Measurements from ENCODE around the gene DOK7.

DOK7 gene

DNA sequence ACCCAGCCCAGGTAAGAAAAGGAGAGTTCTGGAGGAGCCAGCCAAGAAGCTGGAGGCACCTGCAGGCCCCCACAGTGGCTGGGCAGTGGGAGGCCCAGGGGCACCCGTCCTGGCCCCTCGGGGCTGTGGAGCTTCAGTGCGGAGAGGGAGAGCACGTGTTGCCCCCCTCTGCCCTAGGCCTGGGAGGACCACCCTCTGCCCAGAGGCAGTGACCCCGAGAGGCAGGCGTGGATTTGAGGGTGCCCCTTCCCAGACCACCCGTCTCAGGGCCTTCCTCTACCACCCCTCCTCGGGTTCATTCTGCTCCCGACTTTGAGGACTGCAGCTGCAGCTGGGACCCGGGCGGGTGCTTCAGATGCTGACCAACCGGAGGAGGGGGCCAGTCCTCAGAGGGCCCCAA lies 33.5 kb upstream of the DOK7 start:
- no peak for DNase-seq

GRCh38 chr4:3430524-3430923 lies 32.6 kb upstream of the DOK7 start:
- no peak for DNase-seq

- DNase-seq: no peak
These were observed 31.6 kb upstream of the DOK7 start for GRCh38 chr4:3431446-3431993.

DNA sequence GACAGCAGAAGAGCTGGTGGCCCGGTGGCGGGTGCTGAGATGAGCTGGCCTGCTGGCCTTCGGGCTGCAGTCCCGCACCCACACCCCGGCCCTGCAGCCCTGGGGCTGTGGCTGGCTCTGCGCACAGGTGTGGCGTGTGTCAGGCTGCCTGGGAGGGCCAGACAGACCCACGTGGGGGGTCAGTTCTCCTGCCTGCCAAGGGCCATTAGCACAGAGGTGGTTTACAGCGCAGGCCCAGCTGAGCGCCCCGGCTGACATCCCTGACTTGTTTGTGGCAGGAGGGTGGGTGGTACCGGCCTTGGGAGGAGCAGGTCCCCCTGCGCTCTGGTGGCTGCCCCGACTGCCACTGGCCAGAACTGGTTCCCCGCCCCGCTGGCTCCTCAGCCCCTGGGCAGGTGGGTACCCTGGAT lies 30.7 kb upstream of the DOK7 start:
- DNase-seq: no peak

DNA sequence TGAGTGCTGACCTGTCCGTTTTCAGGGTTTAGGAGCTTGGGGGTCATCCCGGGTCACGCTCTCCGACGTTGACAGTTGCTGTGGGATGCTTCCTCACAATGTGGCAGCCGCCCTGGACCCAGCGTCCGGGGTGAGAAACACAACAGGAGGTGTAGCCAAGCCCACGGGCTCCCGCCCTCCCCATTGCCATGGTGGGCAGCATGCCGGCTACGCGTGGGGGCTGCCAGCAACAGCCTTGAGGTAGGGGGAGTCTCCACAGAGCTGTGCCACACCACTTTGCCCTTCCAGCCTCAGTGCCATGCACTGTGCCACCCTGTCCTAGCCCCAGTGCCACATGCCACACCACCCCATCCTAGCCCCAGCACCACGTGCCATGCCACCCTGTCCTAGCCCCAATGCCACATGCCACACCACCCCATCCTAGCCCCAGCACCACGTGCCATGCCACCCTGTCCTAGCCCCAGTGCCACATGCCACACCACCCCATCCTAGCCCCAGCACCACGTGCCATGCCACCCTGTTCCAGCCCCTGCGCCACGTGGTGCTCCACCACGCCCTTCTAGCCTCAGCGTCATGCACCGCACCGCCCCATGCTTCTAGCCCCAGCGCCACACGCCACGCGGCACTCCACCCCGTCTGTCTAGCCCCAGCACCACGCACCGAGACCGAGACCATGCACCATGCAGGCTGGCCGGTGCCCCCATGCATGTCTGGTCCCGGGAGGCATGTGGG lies 29.8 kb upstream of the DOK7 start:
- no peak for DNase-seq

- no peak for DNase-seq
These were observed 28.0 kb upstream of the DOK7 start for GRCh38 chr4:3434881-3435685.

GRCh38 chr4:3435686-3435956 lies 27.5 kb upstream of the DOK7 start:
- DNase-seq: no peak

DNA sequence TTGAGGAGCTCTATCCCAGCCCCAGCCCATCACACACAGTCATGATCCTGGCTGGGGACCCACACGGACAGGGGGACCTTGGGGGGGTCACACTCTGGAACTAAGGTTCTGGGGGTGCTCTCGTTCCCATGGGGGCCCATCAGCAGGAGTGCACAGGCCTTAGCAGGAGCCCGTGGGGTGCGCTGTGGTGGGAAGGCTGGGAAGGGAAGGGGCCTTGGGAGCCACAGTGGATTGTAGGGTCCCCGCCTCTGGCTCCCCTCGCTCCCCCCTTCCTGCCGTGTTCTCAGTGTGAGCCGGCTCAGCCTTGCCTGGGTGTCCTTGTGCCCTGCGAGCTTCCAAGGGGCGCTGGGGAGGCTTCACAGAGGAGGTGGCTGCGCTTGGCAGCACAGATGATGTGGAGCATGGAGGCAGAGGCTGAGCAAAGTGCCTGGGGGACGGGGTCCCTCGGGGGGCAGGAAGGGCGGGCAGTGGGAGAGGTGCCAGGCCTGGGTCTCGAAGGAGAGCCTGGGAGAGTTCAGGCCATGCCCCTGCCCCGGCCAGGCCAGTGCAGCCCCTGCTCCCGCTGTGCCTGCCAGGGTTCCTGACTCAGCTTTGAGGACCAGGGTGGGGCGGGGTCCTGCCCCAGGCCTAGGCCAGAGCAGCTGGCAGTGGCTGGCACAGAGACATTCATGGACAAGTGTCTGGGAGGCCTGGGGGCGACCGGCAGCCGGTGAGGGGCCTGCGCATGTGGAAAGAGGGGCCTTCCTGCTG lies 26.9 kb upstream of the DOK7 start:
- DNase-seq: no peak

DNA sequence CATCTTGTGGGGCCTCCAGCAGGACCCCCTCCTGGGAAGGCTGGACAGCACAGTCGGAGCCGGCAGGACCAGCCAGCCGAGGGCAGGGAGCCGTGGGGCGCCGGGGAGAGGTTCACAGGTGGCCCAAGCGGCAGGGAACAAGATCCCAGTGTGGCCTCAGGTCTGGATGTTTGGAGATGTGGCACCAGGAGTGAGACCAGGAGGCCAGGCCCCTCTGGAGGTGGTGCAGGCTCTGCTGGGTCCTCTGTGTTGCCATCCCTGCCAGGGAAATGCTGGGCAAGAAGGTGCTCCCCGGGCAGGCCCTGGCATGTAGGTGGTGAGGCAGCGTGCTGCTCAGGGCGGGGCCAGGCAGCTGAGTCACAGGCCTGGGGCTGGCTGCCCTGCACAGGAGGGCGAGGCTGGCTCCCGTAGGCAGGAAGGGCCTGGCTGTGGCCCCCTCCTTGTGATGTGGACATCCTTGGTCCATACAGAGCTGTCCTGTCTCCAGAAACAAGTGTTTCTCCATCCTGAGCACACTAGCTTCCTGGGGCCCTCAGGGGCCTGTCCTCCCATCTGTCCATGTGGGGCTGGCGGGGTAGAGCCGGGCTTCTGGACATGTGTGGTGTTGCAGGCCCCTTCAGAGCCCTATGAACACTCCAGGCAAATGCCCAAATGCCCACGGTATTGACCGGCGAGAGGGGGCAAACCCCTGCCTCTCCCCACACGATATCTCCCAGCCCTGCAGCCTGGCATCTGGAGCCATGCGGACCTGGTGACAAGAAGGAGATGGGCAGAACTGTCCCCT lies 26.1 kb upstream of the DOK7 start:
- peak; percentile 44 for DNase-seq

DNA sequence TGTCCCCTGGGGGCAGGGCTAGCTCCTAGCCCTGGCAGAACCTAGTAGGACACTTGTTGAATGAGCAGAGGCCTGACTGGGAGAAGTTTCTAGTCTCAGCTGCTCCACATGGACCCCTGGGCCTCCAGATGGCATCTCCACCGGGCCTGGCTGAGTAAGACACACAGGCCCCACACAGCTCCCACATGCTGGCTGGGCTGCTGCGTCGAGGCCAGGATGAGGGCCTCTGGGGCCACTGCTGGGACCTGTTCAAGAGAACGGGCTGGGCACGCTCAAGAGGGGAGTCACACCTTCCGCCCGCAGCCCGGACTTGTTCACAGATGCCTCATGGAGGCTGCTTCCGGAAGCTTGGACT lies 25.5 kb upstream of the DOK7 start:
- DNase-seq: no peak

GRCh38 chr4:3437998-3438846 lies 24.9 kb upstream of the DOK7 start:
- no peak for DNase-seq

GRCh38 chr4:3438847-3439180 lies 24.3 kb upstream of the DOK7 start:
- no peak for DNase-seq

GRCh38 chr4:3439391-3439790 lies 23.7 kb upstream of the DOK7 start:
- no peak for DNase-seq

- no peak for DNase-seq
These were observed 23.1 kb upstream of the DOK7 start for GRCh38 chr4:3440011-3440410.

DNA sequence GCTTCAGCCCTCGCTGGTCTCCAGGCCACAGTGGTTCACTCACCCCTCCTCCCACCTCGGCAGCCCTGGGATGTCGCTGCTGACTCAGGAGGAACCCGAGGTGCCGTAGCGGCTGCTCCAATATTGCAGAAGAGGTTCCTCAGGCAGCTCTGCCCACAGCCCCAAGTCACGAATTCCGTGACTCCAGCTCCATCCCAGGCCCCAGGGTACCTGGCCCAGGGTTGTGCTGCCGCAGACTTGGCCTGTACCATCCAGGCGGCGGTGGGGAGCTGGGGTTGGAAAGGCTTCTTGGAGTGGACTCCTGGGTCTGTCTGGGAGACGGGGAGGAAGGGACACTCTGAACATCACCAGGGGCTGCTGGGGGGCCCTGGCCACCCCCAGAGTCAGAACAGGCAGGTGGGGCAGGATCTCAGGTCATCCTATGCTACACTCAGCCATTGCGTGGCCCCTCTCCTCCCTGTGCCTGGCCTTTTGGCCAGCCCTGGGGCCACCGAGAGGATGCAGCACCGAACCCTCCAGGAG lies 22.1 kb upstream of the DOK7 start:
- DNase-seq: no peak

DNA sequence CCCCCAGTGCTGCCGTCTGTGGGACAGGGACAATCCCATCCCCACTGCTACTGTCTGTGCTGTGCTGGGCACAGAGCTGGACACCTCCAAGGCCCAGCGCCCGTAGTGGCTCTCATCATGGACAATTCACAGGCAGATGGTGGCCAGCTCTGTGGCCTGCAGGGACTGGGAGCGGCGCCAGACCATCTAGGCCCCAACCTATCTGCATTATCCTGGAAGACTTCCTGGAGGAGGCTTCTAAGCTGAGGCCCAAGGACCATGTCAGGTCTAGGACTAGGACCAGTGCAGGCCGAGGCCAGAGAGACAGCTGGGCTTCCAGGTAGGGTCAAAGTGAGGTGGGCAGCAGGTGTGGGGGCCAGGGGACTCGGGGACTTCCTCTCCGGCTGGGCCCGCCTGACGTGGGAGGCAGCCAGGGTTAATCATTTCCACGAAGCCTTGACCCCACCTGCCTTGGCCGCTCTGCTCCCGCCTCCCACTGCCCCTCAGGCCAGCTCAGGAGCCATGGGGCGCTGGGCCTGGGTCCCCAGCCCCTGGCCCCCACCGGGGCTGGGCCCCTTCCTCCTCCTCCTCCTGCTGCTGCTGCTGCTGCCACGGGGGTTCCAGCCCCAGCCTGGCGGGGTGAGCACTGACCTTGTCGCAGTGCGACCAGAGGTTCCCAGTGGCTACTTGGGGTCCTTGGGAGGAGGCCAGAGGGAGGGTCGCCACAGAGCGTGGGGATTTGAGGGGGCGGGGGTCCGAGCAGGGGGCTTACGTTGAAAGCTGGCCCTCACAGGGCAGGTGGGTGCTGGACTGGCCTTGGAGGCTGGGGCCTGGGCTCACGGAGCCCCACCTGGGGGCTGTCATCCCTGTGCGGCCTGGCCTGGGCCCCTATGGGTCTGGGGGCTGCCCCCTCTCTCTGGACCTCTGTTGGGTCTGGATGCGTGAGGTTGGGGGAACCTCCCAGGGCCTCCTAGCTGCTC lies 21.3 kb upstream of the DOK7 start, which contains the start of gene HGFAC:
TSS of gene HGFAC (plus strand) at position 468 of the 959 bp plus-strand sequence. CDS start at position 502, 34 bp downstream.
- no peak for DNase-seq

GRCh38 chr4:3442460-3442958 lies 20.6 kb upstream of the DOK7 start:
- DNase-seq: no peak

DNA sequence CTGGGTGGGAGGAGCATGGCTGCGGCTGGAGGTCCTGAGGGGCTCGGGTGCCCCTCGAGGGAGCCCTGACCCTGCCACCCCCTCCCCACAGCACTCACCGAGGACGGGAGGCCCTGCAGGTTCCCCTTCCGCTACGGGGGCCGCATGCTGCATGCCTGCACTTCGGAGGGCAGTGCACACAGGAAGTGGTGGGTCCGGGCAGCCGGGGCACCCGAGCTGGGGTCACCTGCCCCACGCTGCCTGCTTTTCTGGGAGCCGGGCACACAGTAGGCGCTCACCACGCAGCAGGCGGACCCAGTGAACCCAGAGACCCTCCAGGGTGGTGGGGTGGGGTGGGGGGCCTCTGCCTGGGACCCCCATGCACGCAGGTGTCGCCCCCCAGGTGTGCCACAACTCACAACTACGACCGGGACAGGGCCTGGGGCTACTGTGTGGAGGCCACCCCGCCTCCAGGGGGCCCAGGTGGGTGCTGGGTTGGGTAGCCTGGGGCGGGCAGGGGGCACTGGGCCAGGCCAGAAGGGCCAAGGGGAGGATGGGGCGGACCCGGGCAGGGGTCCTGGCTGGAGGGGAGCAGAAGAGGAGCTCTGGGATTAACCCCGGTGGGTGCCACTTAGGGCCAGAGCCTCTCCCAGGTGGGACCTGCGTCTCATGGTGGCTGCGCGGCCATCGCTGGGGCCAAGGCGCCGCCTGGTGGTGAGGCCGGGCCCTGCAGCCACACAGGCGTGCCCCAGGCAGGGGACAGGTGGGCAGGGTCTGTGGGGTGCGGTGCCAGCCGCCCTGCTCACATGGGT lies 20.0 kb upstream of the DOK7 start:
- DNase-seq: no peak

DNA sequence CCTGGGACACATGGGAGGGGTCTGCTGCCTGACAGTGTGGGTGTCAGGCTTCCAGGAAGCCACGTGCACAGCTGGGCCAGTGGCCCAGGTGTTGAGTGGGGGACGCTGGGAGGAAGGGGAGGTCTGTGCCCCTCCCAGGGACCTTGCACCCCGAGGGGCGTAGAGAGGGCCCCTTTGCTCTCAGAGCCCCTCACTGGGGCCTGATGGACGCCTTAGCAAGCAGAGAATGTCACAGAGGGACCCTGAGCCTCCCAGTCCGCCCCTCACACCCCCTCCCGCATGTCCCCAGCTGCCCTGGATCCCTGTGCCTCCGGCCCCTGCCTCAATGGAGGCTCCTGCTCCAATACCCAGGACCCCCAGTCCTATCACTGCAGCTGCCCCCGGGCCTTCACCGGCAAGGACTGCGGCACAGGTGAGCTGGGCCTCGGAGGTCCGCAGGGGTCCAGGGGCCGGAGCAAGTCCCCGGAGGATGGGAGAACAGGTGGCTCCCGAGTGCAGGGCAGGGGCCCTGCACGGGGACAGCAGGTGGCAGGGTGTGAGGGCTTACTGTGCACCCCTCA lies 19.3 kb upstream of the DOK7 start:
- no peak for DNase-seq
